Panc1 (cell line): ENCODE data around the gene LDLRAD4. TPM values are rescaled to one million over a fixed set of nuclear protein-coding genes. Genes with fewer than 3 reads are reported as not detected.

ENCODE experiments used
- ATAC-seq: fragments of 200-7000 bp; cut with Tn5 transposase; 2 replicates; pipeline ENCODE4 v1.9.1; 2020; ENCODE audit warnings: mild to moderate bottlenecking, moderate library complexity
- BruUV-seq: library from RNA; stranded (reverse); fragments of 400-500 nt; replicated peaks from 2 replicates; lab custom pipeline; 2021; lab: Mats Ljungman, UMichigan
- CTCF ChIA-PET: fragments of 300-600 bp; sonication (Branson Sonifier 250); formaldehyde crosslinking; loops from one replicate; lab custom pipeline; 2022; ENCODE audit warnings: antibody characterized with exemption; lab: Charles Lee
- POLR2A ChIA-PET: fragments of 300-600 bp; sonication (Branson Sonifier 250); formaldehyde crosslinking; loops from one replicate; lab custom pipeline; 2022; ENCODE audit warnings: antibody characterized with exemption; lab: Charles Lee
- DNase-seq: peaks from one replicate; pipeline ENCODE4 v3.0.0-alpha.2; 2010; ENCODE audit warnings: low read depth, low spot score
- H3K27ac ChIP-seq: 2 replicates; pipeline ENCODE4 v1.5.1; 2011; ENCODE audit warnings: mild to moderate bottlenecking, low read length, inconsistent platforms
- H3K27me3 ChIP-seq: fragments of 200-500 bp; sonication (Bioruptor generic); 2 replicates; pipeline ENCODE4 v1.6.0; 2014; ENCODE audit warnings: low read length, inconsistent platforms; ENCODE audit not compliant: control insufficient read depth, insufficient read depth
- H3K36me3 ChIP-seq: fragments of 200-500 bp; sonication (Bioruptor generic); 2 replicates; pipeline ENCODE4 v1.5.1; 2014; ENCODE audit warnings: inconsistent platforms, mild to moderate bottlenecking, low read length, moderate library complexity; ENCODE audit not compliant: control insufficient read depth, insufficient read depth
- H3K4me1 ChIP-seq: 2 replicates; pipeline ENCODE4 v1.5.1; 2011; ENCODE audit warnings: inconsistent platforms, mild to moderate bottlenecking, low read length, moderate library complexity; ENCODE audit not compliant: control insufficient read depth, insufficient read depth
- H3K4me3 ChIP-seq, 2 experiments: 2 replicates each; pipeline ENCODE4 v1.5.1; 2011 to 2012; ENCODE audit warnings: low read depth in 2 of 2, low read length in 2 of 2, mild to moderate bottlenecking in 2 of 2, inconsistent platforms in 1 of 2, moderate library complexity in 1 of 2
- H3K9me3 ChIP-seq: fragments of 200-500 bp; sonication (Bioruptor generic); 2 replicates; pipeline ENCODE4 v1.5.1; 2014; ENCODE audit warnings: low read depth, mild to moderate bottlenecking, inconsistent platforms, low read length, moderate library complexity; ENCODE audit not compliant: control insufficient read depth, insufficient read depth
- CTCF ChIP-seq: fragments of 450-650 bp; IDR thresholded peaks from 2 replicates; pipeline ENCODE4 v1.5.1; 2017; ENCODE audit warnings: mild to moderate bottlenecking
- POLR2AphosphoS5 ChIP-seq: IDR thresholded peaks from 2 replicates; pipeline ENCODE4 v1.6.1; 2012; ENCODE audit warnings: mild to moderate bottlenecking, low read depth, low read length, moderate library complexity
- REST ChIP-seq, 2 experiments: IDR thresholded peaks; 2 replicates each; pipeline ENCODE4 v1.6.1; 2011 to 2012; ENCODE audit warnings: low read depth in 2 of 2, control low read depth in 1 of 2, low read length in 1 of 2, mild to moderate bottlenecking in 1 of 2, moderate library complexity in 1 of 2; ENCODE audit not compliant: insufficient read depth in 1 of 2
- SIN3A ChIP-seq: IDR thresholded peaks from 2 replicates; pipeline ENCODE4 v1.6.1; 2012; ENCODE audit warnings: low read depth, mild to moderate bottlenecking, low read length, moderate library complexity, borderline replicate concordance; ENCODE audit not compliant: insufficient read depth
- TCF7L2 ChIP-seq: IDR thresholded peaks from 2 replicates; pipeline ENCODE4 v1.6.1; 2011; ENCODE audit warnings: mild to moderate bottlenecking, low read depth, low read length, inconsistent platforms
- in situ Hi-C: cut with HindIII; loops from 2 replicates; pipeline ENCODE4 v1.10.0; 2016; ENCODE audit warnings: low sequenced_read_pairs, low pct_unique_long_range_greater_than_20kb
- intact Hi-C: fragments of 100-400 bp; cut with micrococcal nuclease; formaldehyde crosslinking; loops from one replicate; pipeline ENCODE4 v1.10.0; 2022; ENCODE audit not compliant: unreplicated experiment
- total RNA-seq: library from RNA; stranded (reverse); gene quantifications from one replicate; pipeline ENCODE4 v1.2.1, GENCODE V29; 2021; ENCODE audit not compliant: unreplicated experiment

The LDLRAD4 gene
- total RNA-seq, 1 experiment from 2014 or later: 0.28 TPM

GRCh38 chr18:13501543-13501887 is 283.0 kb downstream of the LDLRAD4 start:
- no peak for TF ChIP-seq POLR2AphosphoS5
- no peak for TF ChIP-seq CTCF
- no peak for TF ChIP-seq SIN3A
- no peak for TF ChIP-seq TCF7L2
- no peak for TF ChIP-seq REST (IDR thresholded peaks at IDR 0.05; ENCODE audit: insufficient read depth in 1 of 2, low read depth in 2 of 2, low read length in 1 of 2)

GRCh38 chr18:13501891-13502290 is 283.3 kb downstream of the LDLRAD4 start:
- H3K4me1 ChIP-seq: no peaks in the 10 kb centered on the region
- intact Hi-C loops: no loop called here
- peaks cover 20% of the 10 kb centered on the region for H3K27me3 ChIP-seq
- H3K27ac ChIP-seq: no peak overlapping the region
- ChIA-PET CTCF (no interaction called here), POLR2A (no interaction called here)
- no peaks in the 10 kb centered on the region for H3K36me3 ChIP-seq
- no peak for TF ChIP-seq REST (IDR thresholded peaks at IDR 0.05; ENCODE audit: insufficient read depth in 1 of 2, low read depth in 2 of 2, low read length in 1 of 2)
- no peak for TF ChIP-seq SIN3A
- no peak for TF ChIP-seq CTCF
- no peak for TF ChIP-seq TCF7L2
- TF ChIP-seq POLR2AphosphoS5: no peak
- no peaks in the 10 kb centered on the region for H3K9me3 ChIP-seq
- DNase-seq (no peak), ATAC-seq (no peak)
- no TSS peak for BruUV-seq
- in situ Hi-C loops: no loop called here
- no peak overlapping the region for H3K4me3 ChIP-seq

More at GRCh38 chr18:13501543-13501887, 283.0 kb downstream of the LDLRAD4 start:
- Histone ChIP-seq H3K36me3 (no peaks in the 10 kb centered on the region), H3K4me3 (no peak overlapping the region), H3K4me1 (no peaks in the 10 kb centered on the region), H3K9me3 (no peaks in the 10 kb centered on the region), H3K27ac (no peak overlapping the region), H3K27me3 (peaks cover 19% of the 10 kb centered on the region)
- intact Hi-C loops: no loop called here
- DNase-seq (no peak), ATAC-seq (no peak)
- ChIA-PET POLR2A (no interaction called here), CTCF (no interaction called here)
- in situ Hi-C loops: no loop called here
- BruUV-seq: no TSS peak
